GM21619 (cell line): ENCODE results near the gene PTPRN2.

ENCODE experiments used
- ATAC-seq: cut with Tn5 transposase; IDR thresholded peaks from one replicate; pipeline ENCODE4 v1.9.1; 2021; ENCODE audit not compliant: unreplicated experiment

PTPRN2 gene

GRCh38 chr7:158374586-158374985 lies 213.0 kb downstream of the PTPRN2 start:
- ATAC-seq = no peak

- no peak for ATAC-seq
Measured at GRCh38 chr7:158374146-158374545, 213.5 kb downstream of the PTPRN2 start.

GRCh38 chr7:158373476-158374133 lies 214.0 kb downstream of the PTPRN2 start:
- no peak for ATAC-seq

- no peak for ATAC-seq
Measured at GRCh38 chr7:158372400-158373342, 215.0 kb downstream of the PTPRN2 start.

GRCh38 chr7:158371856-158372255 lies 215.8 kb downstream of the PTPRN2 start:
- ATAC-seq = no peak

GRCh38 chr7:158369866-158370265 lies 217.8 kb downstream of the PTPRN2 start:
- no peak for ATAC-seq

GRCh38 chr7:158369290-158369689 lies 218.3 kb downstream of the PTPRN2 start:
- no peak for ATAC-seq

- ATAC-seq = no peak
Measured at GRCh38 chr7:158368449-158368848, 219.2 kb downstream of the PTPRN2 start.

- no peak for ATAC-seq
Measured at GRCh38 chr7:158367634-158367982, 220.0 kb downstream of the PTPRN2 start.

GRCh38 chr7:158366916-158367633 lies 220.5 kb downstream of the PTPRN2 start:
- ATAC-seq = no peak

GRCh38 chr7:158366346-158366745 lies 221.3 kb downstream of the PTPRN2 start:
- ATAC-seq = no peak

GRCh38 chr7:158365267-158365666 lies 222.4 kb downstream of the PTPRN2 start:
- ATAC-seq = no peak

GRCh38 chr7:158364451-158364850 lies 223.2 kb downstream of the PTPRN2 start:
- no peak for ATAC-seq

GRCh38 chr7:158362912-158363905 lies 224.4 kb downstream of the PTPRN2 start:
- no peak for ATAC-seq

GRCh38 chr7:158362001-158362400 lies 225.6 kb downstream of the PTPRN2 start:
- ATAC-seq = no peak

GRCh38 chr7:158361326-158361946 lies 226.2 kb downstream of the PTPRN2 start:
- ATAC-seq = no peak

- ATAC-seq = no peak
Measured at GRCh38 chr7:158358926-158359645, 228.5 kb downstream of the PTPRN2 start.

GRCh38 chr7:158357898-158358821 lies 229.5 kb downstream of the PTPRN2 start:
- no peak for ATAC-seq
